GM12878 (cell line): ENCODE data around the gene COL6A1.

ENCODE experiments used
- CTCF ChIP-seq, 3 experiments: IDR thresholded peaks in 2 of 3; conservative IDR thresholded peaks in 1 of 3; 2 replicates each; pipeline ENCODE4 v1.5.1; 2011; ENCODE audit warnings: low read depth in 3 of 3, low read length in 3 of 3, mild to moderate bottlenecking in 3 of 3, control low read depth in 2 of 3, moderate library complexity in 2 of 3, inconsistent platforms in 1 of 3, mixed read lengths in 1 of 3; ENCODE audit not compliant: control insufficient read depth in 2 of 3, insufficient read depth in 1 of 3; ENCODE audit errors: extremely low read depth in 1 of 3
- IRF3 ChIP-seq: fragments of 450-650 bp; IDR thresholded peaks from 2 replicates; pipeline ENCODE4 v1.6.1; 2014; ENCODE audit warnings: mild to moderate bottlenecking
- PKNOX1 ChIP-seq: fragments of 450-650 bp; IDR thresholded peaks from 2 replicates; pipeline ENCODE4 v1.6.1; 2016; ENCODE audit warnings: mild to moderate bottlenecking
- POLR2A ChIP-seq: IDR thresholded peaks from 2 replicates; pipeline ENCODE4 v1.6.1; 2011; ENCODE audit warnings: low read depth, mild to moderate bottlenecking, low read length
- POLR2AphosphoS5 ChIP-seq: IDR thresholded peaks from 2 replicates; pipeline ENCODE4 v1.6.1; 2011; ENCODE audit warnings: mild to moderate bottlenecking, low read length, inconsistent platforms
- SRF ChIP-seq, 2 experiments: IDR thresholded peaks; 2 replicates each; pipeline ENCODE4 v1.6.1; 2011; ENCODE audit warnings: low read depth in 2 of 2, low read length in 2 of 2, mild to moderate bottlenecking in 1 of 2, moderate library complexity in 1 of 2

GRCh38 chr21:46029186-46029924, 47.8 kb downstream of the COL6A1 start:
- TF ChIP-seq POLR2A (no peak), POLR2AphosphoS5 (no peak), CTCF (IDR thresholded peaks at IDR 0.05 in 2 of 3, conservative IDR thresholded peaks at IDR 0.05 in 1 of 3; ENCODE audit: control insufficient read depth in 2 of 3, extremely low read depth in 1 of 3, insufficient read depth in 1 of 3, low read depth in 3 of 3, low read length in 3 of 3) (no peak), PKNOX1 (no peak), SRF (IDR thresholded peaks at IDR 0.05; ENCODE audit: low read depth in 2 of 2, low read length in 2 of 2) (no peak), IRF3 (no peak)
